ENCODE data around the gene CFAP74. TPM values are rescaled to one million over a fixed set of nuclear protein-coding genes. Genes with fewer than 3 reads are reported as not detected.
"Not testable (repeated sequence)": the region's sequence is repeated elsewhere in the genome, so short reads cannot be mapped to it uniquely, and the experiment has no call there.

The CFAP74 gene
- total RNA-seq, 1 donor from 2014 or later = 0.42 TPM

- TF ChIP-seq CTCF (IDR thresholded peaks at IDR 0.05; ENCODE audit: unreplicated experiment) = no peak
- Mint-ChIP-seq H3K27me3 (ENCODE audit: low read depth) (peaks cover 8% of the 10 kb centered on the region), H3K4me1 (peaks cover 4% of the 10 kb centered on the region), H3K36me3 (no peaks in the 10 kb centered on the region), H3K9me3 (no peaks in the 10 kb centered on the region), H3K4me3 (no peak overlapping the region), H3K27ac (no peak overlapping the region)
- DNase-seq (ENCODE audit: low spot score in 2 of 2, unreplicated experiment in 2 of 2) = no peak
Measured at GRCh38 chr1:1939296-1940122, 64.1 kb downstream of the CFAP74 start.

- no peaks in the 10 kb centered on the region for H3K36me3 Mint-ChIP-seq
- no peak for TF ChIP-seq CTCF (IDR thresholded peaks at IDR 0.05; ENCODE audit: unreplicated experiment)
- H3K9me3 Mint-ChIP-seq = peaks cover under 1% of the 10 kb centered on the region
- H3K27me3 Mint-ChIP-seq (ENCODE audit: low read depth) = peaks cover 4% of the 10 kb centered on the region
- DNase-seq (ENCODE audit: low spot score in 2 of 2, unreplicated experiment in 2 of 2) = no peak
- H3K4me1 Mint-ChIP-seq = no peaks in the 10 kb centered on the region
- H3K27ac Mint-ChIP-seq = no peak overlapping the region
- H3K4me3 Mint-ChIP-seq = no peak overlapping the region
Measured at GRCh38 chr1:1938613-1939295, 64.8 kb downstream of the CFAP74 start.

- H3K27me3 Mint-ChIP-seq (ENCODE audit: low read depth) = peaks cover 6% of the 10 kb centered on the region
- no peaks in the 10 kb centered on the region for H3K4me1 Mint-ChIP-seq
- no peak overlapping the region for H3K4me3 Mint-ChIP-seq
- no peak for TF ChIP-seq CTCF (IDR thresholded peaks at IDR 0.05; ENCODE audit: unreplicated experiment)
- H3K27ac Mint-ChIP-seq = no peak overlapping the region
- no peak for DNase-seq (ENCODE audit: low spot score in 2 of 2, unreplicated experiment in 2 of 2)
- peaks cover 5% of the 10 kb centered on the region for H3K9me3 Mint-ChIP-seq
- H3K36me3 Mint-ChIP-seq = no peaks in the 10 kb centered on the region
Measured at GRCh38 chr1:1938276-1938573, 65.4 kb downstream of the CFAP74 start.

GRCh38 chr1:1937549-1938275 is 65.9 kb downstream of the CFAP74 start:
- no peak for TF ChIP-seq CTCF (IDR thresholded peaks at IDR 0.05; ENCODE audit: unreplicated experiment)
- Mint-ChIP-seq H3K27me3 (ENCODE audit: low read depth) (peaks cover 6% of the 10 kb centered on the region), H3K27ac (no peak overlapping the region), H3K4me3 (no peak overlapping the region), H3K36me3 (no peaks in the 10 kb centered on the region), H3K9me3 (peaks cover 5% of the 10 kb centered on the region), H3K4me1 (no peaks in the 10 kb centered on the region)
- DNase-seq (ENCODE audit: low spot score in 2 of 2, unreplicated experiment in 2 of 2) = no peak

GRCh38 chr1:1937061-1937460 is 66.5 kb downstream of the CFAP74 start:
- Mint-ChIP-seq H3K4me1 (no peaks in the 10 kb centered on the region), H3K36me3 (no peaks in the 10 kb centered on the region), H3K27ac (no peak overlapping the region), H3K27me3 (ENCODE audit: low read depth) (peaks cover 6% of the 10 kb centered on the region), H3K9me3 (peaks cover 5% of the 10 kb centered on the region), H3K4me3 (no peak overlapping the region)
- TF ChIP-seq CTCF (IDR thresholded peaks at IDR 0.05; ENCODE audit: unreplicated experiment) = no peak
- DNase-seq (ENCODE audit: low spot score in 2 of 2, unreplicated experiment in 2 of 2) = no peak

- not testable (repeated sequence) for H3K9me3 Mint-ChIP-seq; H3K36me3 Mint-ChIP-seq; H3K27me3 Mint-ChIP-seq (ENCODE audit: low read depth); H3K4me1 Mint-ChIP-seq; H3K27ac Mint-ChIP-seq; H3K4me3 Mint-ChIP-seq; DNase-seq (ENCODE audit: low spot score in 2 of 2, unreplicated experiment in 2 of 2)
Measured at GRCh38 chr1:1934848-1935247, 68.7 kb downstream of the CFAP74 start.
